NOMO-1 treated with DMSO at 0.1 percent for 48 hours (cell line): Measurements from ENCODE around the gene SGPL1.
A peak's percentile ranks its signal among the peaks of the same experiment; 100 is the strongest.
"Not testable (repeated sequence)": the region's sequence is repeated elsewhere in the genome, so short reads cannot be mapped to it uniquely, and the experiment has no call there.

ENCODE experiments used
- DNase-seq: peaks from one replicate; lab custom pipeline; 2025; ENCODE audit not compliant: unreplicated experiment; lab: John Stamatoyannopoulos, UW

The SGPL1 gene

DNA sequence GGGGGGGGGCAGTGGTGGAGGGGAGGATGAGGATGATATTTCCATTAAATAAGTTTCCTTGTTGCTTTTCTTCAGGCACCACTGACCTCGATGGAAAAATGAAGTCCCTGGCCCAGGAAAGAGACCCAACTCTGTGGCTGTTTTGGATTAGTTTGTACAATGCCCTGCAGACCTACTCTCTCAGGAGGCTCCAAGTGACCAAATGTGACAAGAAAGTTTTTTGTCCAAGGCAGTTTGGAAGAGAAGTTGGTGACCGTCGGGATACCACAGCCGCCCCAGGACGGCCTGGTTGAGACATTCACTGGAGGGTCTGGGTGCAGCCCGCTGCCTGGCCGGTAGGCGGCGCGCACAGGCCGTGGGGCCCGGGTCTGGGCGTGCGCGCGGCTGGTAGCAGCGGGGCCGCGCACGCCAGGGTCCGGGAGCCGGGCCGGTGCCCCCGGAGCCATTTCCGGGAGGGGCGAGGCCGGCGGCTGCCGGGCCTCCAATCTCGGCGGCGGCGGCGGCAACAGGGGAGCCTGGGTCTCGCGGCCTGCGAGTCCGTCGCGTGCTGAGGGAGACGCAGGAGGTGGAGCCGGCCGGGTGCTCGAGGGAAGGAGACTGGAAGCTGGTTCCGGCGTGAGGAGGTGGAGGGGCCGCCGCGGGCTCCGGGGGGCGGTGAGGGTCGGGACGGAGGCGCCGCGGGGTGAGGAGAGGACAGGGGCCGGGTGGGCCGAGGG, at the start of gene SGPL1:
Gene SGPL1 (plus strand): TSS at position 445 of the 716 bp plus-strand sequence. CDS start 906 bp downstream, outside the sequence.
- peak; percentile 74 for DNase-seq

DNA sequence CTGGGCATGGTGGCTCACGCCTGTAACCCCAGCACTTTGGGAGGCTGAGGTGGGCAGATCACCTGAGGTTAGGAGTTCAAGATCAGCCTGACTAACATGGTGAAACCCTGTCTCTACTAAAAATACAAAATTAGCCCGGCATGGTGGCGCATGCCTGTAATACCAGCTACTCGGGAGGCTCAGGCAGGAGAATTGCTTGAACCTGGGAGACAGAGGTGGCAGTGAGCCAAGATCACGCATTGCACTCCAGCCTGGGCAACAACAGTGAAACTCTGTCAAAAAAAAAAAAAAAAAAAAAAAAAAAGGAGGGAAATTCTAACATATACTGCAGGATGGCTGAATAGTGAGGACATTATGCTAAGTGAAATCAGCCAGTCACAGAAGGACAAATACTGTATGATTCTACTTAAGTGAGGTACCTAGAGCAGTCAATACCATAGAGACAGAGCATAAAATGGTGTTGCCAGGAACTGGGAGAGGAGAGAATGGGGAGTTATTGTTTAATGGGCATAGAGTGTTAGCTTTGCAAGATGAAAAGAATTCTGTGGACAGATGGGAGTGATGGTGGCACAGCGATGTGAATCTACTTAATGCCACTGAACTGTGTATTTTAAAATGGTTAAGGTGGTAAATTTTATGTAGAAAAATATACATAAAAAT, 47.6 kb upstream of the SGPL1 start:
- not testable (repeated sequence) for DNase-seq

- no peak for DNase-seq
Observed at GRCh38 chr10:70769121-70769520, 46.6 kb upstream of the SGPL1 start.

DNA sequence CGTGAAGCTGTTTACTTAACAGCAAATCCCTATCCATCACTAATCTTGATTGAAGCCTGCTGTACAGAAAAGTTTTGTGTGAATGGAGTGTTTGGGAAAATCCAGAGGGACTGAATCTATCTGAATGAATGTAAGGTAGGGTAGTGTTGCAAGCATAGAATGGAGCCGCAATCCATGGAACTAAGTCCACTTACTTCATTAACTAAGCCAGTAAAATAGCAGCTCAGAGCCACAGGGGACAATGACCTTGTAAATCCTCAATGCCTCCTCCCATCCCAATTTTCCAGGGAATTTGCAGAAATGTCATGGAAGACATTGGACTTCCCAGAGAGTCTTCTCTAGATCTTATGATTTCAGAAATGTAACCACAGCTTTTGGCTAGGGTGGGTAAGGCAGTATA, 45.7 kb upstream of the SGPL1 start:
- DNase-seq = no peak

DNA sequence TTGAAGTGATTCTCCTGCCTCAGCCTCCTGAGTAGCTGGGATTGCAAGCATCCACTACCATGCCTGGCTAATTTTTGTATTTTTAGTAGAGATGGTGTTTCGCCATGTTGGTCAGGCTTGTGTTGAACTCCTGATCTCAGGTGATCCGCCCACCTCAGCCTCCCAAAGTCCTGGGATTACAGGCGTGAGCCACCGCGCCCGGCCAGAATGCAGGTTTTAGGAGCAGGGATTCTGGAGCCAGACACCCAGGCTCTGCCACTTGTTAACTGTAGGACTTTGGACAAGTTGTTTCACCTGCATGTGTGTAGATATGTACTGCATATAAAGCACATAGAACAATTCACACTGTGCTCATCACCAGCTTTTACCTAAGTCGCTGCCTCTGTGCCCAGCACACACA, 45.2 kb upstream of the SGPL1 start:
- DNase-seq = not testable (repeated sequence)

DNA sequence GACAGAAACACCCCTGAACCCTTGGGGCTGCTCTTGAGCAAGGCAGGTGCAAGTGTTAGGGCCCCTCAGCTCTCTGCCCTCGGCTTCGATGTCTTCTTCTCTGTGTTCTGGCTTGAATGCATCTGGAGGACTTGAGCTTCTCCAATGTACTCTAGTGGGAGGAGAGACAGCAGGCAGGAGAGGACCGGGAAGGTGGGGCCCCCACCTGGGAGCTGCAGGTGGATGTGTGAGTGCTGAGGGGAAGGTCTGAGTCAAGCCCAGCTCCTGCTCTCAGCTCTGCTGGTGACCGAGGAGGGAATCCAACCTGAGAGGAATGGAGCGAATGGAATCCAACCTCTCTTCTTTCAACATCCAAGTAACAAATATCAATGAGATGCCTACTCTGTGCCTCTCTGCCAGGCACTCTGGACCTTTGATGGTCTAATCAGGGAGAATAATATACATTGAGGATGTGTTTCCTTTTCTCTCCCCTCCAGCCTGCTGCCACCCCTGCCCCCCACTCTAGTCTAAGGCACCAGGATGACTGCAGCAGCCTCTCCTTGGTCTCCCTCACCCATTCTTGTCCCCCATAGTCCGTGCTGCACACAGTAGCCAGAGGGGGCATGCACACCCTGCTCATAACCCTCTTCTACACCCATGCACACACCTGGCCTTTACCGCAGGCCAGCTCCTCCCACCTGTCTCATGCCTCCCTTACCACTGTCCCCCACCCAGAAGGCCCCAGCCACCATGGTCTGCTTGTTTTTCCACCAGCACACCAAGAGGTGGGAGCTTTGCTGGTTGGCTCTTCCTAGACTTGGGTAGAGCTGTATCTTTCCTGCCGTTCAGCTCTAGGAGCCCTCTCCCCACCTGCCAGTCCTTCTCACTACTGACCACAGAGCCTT, 44.2 kb upstream of the SGPL1 start:
- no peak for DNase-seq

DNA sequence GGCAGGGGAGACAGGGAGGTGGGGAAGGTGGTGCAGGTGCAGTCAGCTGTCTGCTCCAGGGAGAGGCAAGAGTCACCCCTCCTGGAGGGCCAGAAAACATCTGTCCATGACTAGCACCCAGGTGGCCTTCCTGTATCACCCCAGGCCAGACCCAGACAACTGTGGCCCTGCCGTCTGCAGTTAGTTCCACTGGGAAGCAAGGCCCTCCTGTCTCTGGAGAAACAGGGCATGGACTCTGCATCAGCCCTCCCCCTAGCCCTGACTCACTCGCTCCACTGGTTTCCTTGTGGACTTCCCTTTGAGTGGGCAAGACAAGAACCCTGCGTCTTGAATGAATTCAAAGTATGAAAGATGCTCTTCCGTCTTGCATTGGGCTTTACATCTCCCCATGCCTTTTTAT, 43.1 kb upstream of the SGPL1 start:
- DNase-seq = no peak

DNA sequence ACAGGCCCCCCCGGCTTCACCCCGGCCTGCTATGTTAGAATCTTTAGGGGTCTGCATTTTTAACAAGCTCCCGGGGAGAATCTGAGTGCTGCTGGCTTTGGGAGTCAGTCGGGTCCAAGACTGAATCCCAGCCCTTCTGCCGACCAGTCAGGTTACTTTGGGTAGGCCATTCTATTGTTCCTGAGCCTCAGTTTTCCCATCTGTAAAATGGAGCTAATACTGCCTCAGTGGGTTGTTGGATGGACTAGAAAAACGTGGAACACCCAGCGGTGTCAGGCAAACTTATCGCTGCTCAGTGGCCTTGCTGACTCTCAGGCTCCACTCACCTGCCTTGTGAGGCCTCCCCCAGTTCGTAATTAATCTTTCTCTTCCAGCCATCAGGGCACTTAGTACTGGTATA, 42.3 kb upstream of the SGPL1 start:
- DNase-seq = no peak

DNA sequence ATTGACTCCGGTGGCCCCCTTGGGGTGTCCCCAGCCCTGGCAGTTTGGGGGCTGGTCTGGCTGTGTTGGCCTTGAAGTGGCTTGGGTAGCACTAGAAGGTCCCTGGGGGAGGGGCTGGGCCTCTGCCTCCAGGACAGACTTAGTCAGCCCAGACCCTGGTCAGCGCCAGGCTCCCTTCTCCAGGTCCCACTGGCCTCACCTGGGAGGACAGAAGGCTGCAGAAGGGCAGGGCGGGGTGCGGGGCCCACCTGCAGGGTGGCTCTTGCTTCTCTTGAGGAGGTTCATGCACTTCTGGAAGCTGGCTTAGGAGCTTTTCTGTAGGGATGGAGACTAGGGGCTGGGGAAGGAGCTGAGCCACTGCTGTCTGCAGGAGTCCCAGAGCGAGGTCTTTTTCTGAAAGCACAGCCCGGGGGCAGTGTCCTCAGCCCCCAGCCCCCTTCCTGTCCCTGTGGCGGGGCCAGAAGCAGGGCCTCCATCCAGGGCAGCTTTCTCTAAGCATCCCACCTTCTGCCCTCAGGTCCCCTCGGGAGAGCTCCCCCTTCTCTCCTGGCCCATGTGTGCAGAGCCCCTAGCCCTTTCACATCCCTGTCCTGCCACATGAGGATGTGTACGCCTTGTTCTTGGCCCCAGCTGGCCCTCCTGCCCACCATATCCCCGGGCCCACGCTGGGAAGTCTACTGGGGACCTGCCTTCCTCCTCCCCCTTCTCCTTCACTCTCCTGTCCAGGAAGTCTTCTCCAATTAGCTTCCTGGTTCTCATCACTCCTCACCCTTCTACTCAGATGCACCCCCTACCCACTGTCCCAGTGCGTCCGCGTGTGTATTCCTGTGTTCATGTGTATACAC, 41.6 kb upstream of the SGPL1 start:
- DNase-seq = no peak

- no peak for DNase-seq
Observed at GRCh38 chr10:70774810-70775678, 40.7 kb upstream of the SGPL1 start.

- DNase-seq = no peak
Observed at GRCh38 chr10:70775679-70776454, 39.9 kb upstream of the SGPL1 start.

- no peak for DNase-seq
Observed at GRCh38 chr10:70776455-70777005, 39.2 kb upstream of the SGPL1 start.

DNA sequence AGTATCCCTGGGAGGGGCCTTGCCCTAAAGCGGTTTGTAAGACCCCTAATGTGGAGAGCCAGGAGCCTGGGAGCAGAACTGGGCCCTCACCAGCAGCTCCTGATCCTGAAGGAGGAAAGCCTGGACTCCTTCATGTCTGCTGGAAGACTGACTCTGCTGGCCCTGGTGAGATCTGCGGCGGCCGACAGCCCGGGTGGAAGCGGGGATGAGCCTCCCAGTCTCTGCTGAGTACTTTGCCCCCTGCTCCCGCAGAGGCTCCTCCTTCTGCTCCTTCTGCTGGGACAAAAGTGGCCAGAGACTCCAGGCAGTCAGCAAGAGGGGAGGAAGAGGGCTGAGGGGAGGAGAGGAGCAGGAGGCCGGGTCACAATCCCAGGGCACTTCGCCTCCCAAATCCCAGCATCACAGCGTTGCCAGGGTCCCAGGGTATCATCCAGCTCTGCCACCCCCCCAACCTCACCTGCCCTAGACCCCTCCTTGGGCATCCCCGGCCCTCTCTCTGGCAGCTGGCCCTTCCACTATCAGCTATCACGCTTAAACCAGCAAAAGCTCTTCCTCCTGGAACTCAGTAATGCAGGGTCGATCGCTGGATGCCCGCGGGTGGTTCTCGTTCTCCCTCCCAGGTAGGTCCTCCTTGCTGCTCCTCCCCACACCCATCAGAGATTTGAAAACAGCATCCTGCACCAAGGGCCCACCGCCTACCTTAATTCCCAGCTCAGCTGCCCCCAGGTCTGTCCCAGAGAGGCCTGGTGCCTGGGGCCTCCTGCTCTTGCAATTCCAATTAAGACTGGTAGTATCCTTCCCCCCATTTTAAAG, 38.5 kb upstream of the SGPL1 start:
- no peak for DNase-seq

- DNase-seq = no peak
Observed at GRCh38 chr10:70778267-70778924, 37.4 kb upstream of the SGPL1 start.

DNA sequence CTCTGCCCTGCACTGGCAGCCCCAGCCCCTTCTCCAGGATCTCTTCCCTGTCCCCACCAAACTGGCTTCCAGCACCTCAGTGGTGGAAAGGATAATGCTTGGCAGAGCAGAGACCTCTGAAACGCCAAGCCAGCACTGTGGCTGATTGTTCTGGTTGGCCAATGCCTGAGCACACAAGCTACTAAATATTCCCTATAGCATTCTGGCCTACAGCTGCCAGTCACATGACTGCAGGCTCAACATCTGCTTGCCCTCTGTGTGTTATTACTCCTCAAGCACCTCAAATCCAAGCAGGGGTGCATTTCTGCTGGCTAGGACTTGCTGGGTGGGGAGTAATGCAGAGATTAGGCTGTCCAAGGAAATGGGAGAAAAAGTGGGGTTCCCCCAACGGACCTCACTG, 36.7 kb upstream of the SGPL1 start:
- no peak for DNase-seq

DNA sequence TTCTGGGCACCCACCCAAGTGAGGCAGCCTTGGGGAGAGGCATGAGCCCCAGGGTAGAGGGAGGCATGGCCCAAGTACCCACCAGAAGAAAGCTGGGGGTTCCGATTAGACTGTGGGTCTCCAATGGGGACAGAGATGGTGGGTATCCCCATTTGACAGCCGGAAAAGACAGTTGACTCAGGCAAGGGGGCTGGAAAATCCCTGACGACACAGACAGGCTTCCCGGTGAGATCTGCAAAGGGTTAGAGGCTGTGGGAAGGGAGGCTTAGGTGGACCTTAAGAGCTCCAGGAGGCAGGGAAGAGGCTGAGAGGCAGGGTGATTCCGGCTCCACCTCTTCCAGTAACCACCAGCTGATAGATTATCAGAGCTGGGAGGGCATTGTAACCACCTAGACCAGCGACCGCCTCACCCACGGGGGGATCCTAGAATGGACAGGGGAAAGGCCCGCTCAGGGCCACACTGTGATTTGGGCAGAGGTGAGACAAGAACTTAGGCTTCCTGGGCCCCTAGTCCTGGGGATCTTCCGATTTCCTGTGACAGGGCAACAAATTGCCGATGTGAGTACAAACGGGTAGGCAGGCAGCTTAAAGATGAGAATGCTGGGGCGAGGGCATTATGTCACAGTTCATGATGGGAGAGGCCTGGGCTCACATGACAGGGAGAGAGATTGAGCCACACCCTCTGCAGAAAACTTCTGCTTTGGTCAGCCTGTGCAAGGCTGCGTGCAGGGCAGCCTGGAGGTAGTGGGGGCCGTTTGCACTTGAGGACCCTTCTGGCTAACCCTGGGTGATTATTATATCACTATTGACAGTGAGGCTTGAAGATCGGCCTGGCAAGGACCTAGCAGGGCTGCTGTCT, 36.0 kb upstream of the SGPL1 start:
- peak; percentile 41 for DNase-seq

DNA sequence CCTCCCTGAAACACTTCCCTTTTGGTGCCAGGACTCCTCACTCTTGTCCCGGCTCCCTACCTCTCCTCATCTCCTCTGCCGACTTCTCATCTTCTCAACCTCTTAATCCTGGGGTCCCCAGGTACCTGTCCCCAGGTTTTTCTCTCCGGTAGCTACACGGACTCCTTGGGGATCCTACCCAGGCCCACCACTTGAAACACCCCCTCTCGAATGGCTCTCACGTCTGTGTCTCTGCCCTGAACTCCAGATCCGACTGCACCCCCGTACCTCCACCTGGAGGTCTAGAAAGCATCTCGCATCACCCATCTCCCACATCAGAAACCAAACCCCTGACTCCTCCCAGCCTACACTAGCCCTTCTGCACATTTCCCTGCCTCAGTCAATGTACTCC, 35.4 kb upstream of the SGPL1 start:
- no peak for DNase-seq
